ENCODE measurements around the gene MYL12A. TPM values are rescaled to one million over a fixed set of nuclear protein-coding genes. Genes with fewer than 3 reads are reported as not detected.

The MYL12A gene
- total RNA-seq, 1 donor from 2014 or later = 2,410 TPM

DNA sequence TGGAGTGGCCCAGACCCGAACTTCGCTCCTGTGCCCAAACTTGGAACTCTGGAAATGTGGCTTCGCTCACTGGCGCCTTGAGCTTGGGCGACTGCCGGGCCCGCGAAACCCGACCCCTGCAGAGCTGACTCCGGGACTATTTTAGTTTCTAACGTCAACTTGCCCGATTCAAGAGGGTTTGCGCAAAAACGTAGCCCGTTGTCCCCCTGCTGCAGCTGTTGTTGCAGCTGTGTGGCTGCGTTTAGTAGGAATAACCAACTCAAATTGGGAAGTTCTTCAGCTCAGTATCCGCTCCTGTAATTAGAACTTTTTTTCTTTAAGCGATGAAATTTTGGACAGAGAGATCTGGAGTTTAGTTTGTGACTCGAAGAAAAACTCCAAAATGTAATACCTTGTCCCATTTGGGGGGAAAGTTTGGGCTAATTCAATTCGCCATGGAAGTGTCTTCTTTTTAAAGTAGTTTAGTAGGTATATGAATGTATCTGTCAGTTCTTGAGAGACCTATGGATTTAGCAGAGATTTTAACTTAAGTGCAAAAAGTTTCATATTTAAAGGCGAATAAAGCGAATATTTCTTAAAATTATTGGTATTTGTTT, 559 bp downstream of the MYL12A start:
- Histone ChIP-seq H3K36me3 (peaks cover 14% of the 10 kb centered on the region), H3K4me1 (peaks cover 83% of the 10 kb centered on the region), H3K27me3 (ENCODE audit: low read depth) (no peaks in the 10 kb centered on the region), H3K27ac (replicated peaks) (peak overlapping the region; percentile 100), H3K4me3 (peak overlapping the region; percentile 98), H3K9me3 (replicated peaks) (no peaks in the 10 kb centered on the region)
- intact Hi-C loops (cut with micrococcal nuclease) = loop anchor here (10.0 kb wide), 2 partner anchors 93 to 313 kb away; no protein-coding TSS in a partner anchor
- TF ChIP-seq, protein P1, sequence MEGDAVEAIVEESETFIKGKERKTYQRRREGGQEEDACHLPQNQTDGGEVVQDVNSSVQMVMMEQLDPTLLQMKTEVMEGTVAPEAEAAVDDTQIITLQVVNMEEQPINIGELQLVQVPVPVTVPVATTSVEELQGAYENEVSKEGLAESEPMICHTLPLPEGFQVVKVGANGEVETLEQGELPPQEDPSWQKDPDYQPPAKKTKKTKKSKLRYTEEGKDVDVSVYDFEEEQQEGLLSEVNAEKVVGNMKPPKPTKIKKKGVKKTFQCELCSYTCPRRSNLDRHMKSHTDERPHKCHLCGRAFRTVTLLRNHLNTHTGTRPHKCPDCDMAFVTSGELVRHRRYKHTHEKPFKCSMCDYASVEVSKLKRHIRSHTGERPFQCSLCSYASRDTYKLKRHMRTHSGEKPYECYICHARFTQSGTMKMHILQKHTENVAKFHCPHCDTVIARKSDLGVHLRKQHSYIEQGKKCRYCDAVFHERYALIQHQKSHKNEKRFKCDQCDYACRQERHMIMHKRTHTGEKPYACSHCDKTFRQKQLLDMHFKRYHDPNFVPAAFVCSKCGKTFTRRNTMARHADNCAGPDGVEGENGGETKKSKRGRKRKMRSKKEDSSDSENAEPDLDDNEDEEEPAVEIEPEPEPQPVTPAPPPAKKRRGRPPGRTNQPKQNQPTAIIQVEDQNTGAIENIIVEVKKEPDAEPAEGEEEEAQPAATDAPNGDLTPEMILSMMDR (IDR thresholded peaks at IDR 0.05; ENCODE audit: borderline replicate concordance) = no peak
- DNase-seq = peak; percentile 27

DNA sequence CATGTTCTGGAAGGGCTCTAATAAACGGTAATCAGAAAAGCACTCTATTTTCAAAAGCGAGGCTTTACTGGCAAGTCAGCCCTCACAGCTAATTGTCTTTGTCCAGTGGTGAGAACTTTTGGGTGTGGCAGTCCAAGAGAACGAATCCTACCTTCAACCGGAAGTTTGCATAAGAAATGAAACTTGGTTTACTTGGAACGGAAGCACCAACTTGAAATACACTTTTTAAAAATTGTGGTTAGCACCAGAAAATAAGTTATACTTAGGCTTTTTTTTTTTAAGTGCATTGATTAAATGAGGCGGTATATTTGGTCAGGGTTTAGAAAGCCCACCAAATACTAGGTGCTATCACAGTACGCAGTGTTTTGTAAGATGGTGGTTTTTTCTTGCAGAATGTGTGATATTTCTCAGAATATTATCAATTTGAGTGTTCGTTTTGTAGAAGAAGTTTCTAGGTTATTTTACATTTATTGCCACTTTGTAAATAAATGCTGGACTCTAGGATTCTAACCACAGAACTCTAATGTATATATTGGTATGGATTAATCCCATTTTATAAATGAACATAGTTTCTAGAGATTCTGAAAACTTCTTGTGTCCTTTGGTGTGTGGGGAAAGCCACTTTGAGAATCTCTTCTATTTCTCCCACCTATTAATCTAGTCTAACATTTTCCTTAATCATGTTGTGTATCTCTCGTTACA, 1.2 kb downstream of the MYL12A start:
- DNase-seq = no peak
- peaks cover 88% of the 10 kb centered on the region for H3K4me1 ChIP-seq
- H3K27me3 ChIP-seq (ENCODE audit: low read depth) = no peaks in the 10 kb centered on the region
- peaks cover 21% of the 10 kb centered on the region for H3K36me3 ChIP-seq
- H3K4me3 ChIP-seq = peak overlapping the region; percentile 98
- intact Hi-C loops (cut with micrococcal nuclease) = loop anchor here (10.0 kb wide), 2 partner anchors 94 to 314 kb away; no protein-coding TSS in a partner anchor
- peak overlapping the region; percentile 100 for H3K27ac ChIP-seq (replicated peaks)
- TF ChIP-seq, protein P1 (IDR thresholded peaks at IDR 0.05; ENCODE audit: borderline replicate concordance) = no peak
- no peaks in the 10 kb centered on the region for H3K9me3 ChIP-seq (replicated peaks)

DNA sequence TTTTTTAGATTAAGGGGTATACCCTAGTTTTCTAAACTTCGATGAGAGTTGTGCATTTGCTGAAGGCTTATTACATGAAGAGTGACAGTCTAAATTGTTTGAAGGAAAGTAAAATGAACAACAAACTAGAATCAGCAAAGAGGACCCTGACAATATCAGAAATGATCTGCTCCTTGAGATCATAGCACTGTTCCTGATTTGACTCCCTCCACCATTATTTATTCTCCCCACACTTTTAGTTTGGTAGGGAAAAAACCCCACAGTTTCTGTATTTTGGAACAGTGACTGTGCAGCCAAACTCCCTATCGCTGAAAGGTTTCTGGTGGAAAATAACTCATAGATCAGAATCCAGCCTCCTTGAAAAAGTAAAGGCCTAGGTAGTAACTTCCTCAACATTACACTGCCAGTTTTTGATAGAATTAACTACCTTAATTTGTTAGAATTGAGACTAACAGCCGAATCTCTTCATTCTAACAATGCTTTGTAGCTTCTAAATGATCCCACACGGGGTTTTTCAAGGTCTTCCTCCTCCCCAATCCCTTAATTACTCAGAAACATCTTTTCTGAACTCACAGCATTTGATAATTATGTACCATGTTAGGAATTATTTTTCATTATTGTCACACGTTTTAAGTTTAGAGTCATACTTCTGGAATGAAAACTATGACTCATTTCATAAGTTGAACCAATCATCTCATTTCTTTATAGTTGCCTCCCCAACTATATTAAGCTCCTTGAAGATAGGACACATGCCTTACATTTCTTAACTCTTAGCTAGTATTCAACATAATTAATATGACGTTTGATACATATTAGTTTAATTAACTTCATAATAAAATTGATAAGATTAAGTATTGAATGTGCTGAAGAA, 2.9 kb downstream of the MYL12A start:
- Histone ChIP-seq H3K4me3 (peak overlapping the region; percentile 98), H3K27me3 (ENCODE audit: low read depth) (no peaks in the 10 kb centered on the region), H3K36me3 (peaks cover 37% of the 10 kb centered on the region), H3K4me1 (peaks cover 87% of the 10 kb centered on the region), H3K27ac (replicated peaks) (peak overlapping the region; percentile 100), H3K9me3 (replicated peaks) (no peaks in the 10 kb centered on the region)
- TF ChIP-seq, protein P1 (IDR thresholded peaks at IDR 0.05; ENCODE audit: borderline replicate concordance) = no peak
- no peak for DNase-seq
- intact Hi-C loops (cut with micrococcal nuclease) = no loop called here

DNA sequence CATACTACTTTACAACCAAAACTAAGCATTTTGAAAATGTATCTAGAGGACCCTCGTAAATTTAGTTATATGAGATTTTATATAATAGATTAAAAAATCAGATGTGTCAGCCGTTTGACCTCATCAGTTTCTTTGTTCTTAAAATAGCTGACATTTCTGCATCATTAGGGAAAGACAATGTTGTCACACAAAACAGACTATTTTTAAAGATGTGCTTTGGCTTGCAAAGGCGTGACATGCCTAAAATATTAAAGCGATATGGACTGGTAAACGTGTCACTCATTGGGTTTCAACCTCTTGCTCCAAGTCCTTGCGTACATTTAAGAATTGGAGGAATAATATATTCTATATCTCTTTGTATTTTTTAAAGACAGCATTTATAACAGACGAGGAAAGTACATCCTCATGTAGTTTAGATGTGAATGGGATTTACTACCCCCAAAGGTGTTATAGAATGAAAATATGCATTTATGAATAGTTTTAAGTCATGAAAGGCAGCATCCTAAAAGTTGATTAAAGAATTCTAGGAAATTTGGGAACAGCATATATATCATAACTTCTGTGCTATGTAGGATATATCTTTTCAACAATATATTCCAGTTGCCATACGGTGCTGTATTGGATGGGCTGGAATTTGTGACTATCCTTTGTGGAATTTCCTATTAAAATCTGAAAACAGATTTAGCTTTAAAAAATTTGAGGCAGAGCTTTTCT, 3.8 kb downstream of the MYL12A start:
- H3K27ac ChIP-seq (replicated peaks) = peak overlapping the region; percentile 100
- TF ChIP-seq, protein P1 (IDR thresholded peaks at IDR 0.05; ENCODE audit: borderline replicate concordance) = no peak

DNA sequence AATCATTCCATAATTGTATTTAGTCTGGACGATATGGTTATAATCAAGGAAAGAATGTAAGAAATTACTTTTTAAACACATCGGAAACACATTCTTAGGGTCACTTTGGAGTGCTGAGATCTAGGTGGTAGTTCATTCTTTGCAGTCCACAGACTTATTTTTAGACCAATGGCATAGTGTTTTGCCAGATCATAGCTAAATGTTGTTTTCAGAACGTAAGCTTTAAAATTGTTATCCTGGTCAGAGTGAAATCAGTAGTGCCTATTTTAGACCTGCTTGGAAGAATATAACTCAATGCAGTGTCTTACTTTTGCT, 4.3 kb downstream of the MYL12A start:
- Histone ChIP-seq H3K36me3 (peaks cover 52% of the 10 kb centered on the region), H3K27me3 (ENCODE audit: low read depth) (no peaks in the 10 kb centered on the region), H3K4me1 (peaks cover 87% of the 10 kb centered on the region), H3K27ac (replicated peaks) (peak overlapping the region; percentile 100), H3K9me3 (replicated peaks) (no peaks in the 10 kb centered on the region), H3K4me3 (peak overlapping the region; percentile 98)
- no peak for DNase-seq
- intact Hi-C loops (cut with micrococcal nuclease) = no loop called here
- TF ChIP-seq, protein P1 (IDR thresholded peaks at IDR 0.05; ENCODE audit: borderline replicate concordance) = no peak

More for the DNA sequence above, 3.8 kb downstream of the MYL12A start:
- Histone ChIP-seq H3K36me3 (peaks cover 46% of the 10 kb centered on the region), H3K4me3 (peak overlapping the region; percentile 98), H3K27me3 (ENCODE audit: low read depth) (no peaks in the 10 kb centered on the region), H3K4me1 (peaks cover 87% of the 10 kb centered on the region), H3K9me3 (replicated peaks) (no peaks in the 10 kb centered on the region)
- intact Hi-C loops (cut with micrococcal nuclease) = no loop called here
- no peak for DNase-seq
